CD4-positive, alpha-beta T cell treated with Interleukin-1 beta for 1 hour (primary cell): ENCODE data around the gene COBL.

Experiments
- DNase-seq, 2 donors: peaks; one replicate each; pipeline ENCODE4 v3.0.0-alpha.2; 2020 to 2022

COBL gene

DNA sequence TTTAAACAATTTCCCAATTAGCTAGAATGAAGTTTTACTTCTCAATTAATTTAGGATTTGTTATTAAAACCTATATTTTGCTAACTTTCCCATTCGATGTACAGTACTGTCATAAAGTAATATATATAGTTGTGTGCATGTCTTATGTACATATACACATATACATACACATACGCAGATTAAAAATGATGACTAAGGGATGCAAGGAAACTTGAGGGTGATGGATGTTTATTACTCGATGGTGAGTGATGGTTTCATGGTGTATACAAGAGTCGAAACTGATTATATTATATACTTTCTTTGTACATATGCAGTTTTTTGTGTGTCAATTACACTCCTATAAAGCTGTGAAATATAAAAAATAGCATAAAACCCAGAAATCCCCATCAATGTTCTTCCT is 248.2 kb downstream of the COBL start:
- no peak for DNase-seq

DNA sequence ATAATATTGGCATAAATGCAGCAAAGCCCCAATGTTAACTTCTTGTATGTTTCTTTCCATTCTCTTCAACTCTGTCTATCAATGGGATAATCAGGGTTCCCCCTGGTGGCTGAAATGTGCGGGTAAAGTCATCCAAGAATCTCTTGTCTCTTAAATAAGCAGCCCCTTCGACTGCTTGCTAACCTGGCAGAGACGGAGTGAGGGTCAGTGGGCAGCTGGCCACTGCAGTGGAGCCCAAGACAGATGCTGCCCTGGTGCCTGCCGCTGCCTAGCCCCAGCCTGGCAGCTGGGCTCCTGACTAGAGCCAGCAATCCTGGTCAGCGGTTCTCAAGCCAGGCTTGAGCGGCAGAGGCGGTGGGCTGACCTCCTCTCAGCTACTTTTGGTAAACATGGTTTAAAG is 248.9 kb downstream of the COBL start:
- DNase-seq, result peak; percentile 15 to 34

DNA sequence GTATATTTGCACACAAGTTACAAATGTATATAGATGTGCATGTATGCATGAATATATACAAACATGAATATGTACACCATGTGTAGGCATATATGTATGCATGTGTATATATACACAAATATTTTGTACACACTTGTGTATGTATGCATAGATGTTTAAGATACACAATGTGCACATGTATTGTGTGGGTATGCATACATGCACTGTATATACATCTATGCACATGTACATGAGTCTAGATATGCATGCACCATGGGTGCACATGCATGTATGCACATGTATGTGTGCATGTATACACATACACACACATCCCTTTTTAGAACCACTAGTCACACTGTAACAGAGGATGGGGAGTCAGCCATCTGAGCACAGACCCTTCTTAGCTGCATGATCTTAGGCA is 249.4 kb downstream of the COBL start:
- DNase-seq, result no peak

DNA sequence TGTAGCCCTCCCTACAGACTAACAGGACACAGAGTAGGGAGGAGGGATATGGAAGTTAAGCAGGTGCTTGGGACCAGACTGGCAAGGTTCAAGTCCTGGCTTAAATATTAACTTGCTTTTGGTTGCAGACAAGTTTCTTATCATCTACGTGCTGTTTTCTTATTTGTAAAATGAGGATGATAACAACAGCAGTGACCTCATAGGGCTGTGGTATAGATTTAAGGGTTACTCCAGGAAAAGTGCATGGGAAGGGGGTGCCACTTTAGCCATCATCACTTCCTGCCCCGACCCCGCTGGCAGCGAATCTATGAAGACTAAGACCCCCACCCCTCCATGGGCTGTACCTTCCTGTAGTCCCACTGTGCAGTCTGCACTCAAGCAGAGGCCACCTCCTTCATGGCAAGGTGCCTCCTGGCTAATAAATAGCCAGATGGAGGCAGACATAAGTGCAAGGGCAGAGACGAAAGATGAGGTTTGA is 250.2 kb downstream of the COBL start:
- no peak for DNase-seq

DNA sequence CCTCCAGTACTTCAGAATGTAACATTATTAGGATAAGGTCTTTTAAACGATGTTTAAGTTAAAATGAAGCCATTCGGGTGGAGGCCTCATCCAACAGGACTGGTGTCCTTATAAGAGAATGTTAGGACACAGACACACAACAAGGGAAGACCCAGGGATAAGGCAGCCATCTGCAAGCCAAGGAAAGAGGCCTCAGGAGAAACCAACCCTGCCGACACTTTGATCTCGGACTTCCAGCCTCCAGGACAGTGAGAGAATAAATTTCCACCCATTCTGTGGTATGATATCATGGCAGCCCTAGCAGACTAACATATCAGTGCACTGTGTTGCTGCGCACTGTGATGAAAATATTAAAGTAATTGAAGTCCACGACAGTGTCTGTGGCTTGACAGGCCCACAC is 250.8 kb downstream of the COBL start:
- no peak for DNase-seq

DNA sequence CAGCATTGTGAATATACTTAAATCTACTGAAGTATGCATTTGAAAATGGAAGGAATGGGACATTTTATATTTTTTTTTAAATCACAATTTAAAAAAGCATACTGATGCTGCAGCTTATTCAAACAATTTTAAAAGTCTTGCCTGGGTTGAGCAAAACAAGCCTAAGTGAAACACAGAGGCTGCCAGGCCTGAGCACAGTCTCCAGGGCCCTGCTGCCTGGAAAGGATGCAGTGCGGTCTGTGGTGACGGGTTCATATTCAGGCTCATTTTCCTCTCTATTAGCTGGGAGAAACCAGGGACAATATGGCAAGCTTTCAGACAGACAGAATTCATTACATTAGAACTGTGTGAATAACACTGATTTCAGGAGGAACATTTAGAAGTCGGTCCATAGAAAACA is 251.9 kb downstream of the COBL start:
- DNase-seq, result no peak

DNA sequence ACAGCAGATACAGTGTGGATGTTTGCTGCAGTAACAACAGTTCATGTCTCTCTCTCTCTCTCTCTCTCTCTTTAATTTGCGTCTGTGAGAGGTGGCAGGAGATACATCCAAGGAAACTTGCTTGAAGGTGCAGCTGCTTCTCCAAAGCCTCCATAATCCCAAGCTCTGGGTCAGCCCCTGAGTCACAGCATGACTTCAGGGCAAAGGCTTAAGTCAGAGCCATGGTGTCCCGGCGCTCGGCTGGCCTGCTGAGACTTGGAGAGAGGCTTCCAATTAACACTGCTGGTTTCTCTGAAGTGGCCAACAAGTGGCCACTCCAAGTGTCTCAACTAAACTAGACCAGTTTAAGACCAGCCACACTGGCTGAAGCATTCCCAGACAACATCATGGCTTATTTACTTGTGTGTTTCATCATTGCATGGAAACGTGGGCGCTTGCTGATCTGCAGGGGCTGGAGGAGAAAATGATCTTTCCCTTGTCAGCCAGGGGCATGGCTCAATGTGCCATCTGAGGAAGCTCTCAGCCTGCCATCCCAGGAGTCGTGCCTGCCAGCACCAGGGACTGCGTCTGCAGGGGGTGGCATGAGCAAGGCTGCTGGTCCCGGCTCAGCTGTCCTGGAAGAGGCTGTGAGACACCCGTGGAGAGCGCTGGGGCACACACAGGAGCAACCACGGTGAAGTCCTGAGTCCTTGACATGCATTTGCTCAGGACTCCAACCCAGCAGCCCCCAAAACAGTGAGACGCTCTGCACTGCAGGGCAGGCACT is 254.2 kb downstream of the COBL start:
- DNase-seq, result no peak

DNA sequence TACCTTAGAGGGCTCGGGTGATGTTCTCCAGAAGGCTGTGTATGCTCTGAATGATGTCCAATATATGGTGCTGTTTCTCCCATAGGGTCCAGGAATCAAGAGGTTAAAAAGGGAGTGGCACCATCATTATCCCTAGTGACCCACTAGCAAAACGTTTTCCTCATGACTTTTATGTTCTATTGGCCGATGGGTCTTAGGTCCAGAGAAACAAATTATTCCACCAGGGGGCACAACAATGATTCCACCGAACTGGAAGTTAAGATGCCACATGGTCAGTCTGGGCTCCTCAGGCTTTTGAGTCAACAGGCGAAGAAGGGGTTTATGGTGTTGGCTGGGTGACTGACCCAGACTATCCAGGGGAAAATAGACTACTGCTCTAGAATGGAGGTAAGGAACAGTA is 256.1 kb downstream of the COBL start:
- no peak for DNase-seq

DNA sequence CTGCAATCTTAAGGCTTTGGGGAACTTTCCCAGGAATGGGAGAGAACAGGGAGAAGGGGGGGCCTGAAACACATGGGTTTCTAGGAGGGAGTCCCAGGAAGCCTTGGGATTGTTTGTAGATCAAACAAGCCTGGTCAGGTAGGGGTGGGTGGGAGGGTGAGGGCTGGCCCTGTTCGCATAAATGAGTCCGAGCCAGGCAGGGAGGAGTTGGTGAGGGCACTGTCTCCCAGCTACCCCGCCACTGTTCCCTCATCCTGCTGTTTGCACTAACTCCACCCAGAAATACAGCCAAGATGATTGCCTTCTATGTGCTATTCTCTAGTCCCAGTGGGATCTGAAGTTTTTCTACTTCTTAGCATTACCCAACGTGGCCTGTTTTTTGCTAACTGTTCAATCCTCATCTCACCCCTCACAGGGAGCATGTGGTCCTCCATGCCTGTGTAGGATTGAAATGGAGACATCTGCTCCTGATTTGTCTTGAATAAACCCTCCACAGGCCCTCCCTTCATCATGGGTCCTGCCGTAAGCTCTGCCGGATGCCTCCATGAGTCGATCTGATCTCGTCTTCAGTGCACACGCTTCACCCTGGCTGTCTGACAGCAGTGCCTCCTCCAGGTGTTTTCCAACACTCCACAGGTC is 257.0 kb downstream of the COBL start:
- no peak for DNase-seq

DNA sequence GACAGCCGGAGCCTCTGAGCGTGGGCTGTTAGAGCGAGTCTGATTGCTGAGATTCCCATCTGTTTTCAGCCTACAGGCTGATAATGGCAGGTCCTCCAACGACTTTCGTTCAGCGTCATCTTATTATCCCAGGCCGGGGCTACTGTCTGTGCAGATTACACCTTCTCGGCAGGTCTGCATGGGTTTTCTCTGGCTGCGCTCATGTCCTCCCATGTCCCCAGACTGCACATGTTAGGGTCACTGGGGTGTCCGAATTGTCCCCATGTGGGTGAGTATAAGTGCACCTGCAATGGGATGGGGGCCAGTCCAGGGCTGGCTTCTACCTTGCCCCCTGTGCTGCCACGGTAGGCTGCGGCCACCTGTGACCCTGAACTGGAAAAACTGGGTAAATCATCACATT is 257.8 kb downstream of the COBL start:
- no peak for DNase-seq

DNA sequence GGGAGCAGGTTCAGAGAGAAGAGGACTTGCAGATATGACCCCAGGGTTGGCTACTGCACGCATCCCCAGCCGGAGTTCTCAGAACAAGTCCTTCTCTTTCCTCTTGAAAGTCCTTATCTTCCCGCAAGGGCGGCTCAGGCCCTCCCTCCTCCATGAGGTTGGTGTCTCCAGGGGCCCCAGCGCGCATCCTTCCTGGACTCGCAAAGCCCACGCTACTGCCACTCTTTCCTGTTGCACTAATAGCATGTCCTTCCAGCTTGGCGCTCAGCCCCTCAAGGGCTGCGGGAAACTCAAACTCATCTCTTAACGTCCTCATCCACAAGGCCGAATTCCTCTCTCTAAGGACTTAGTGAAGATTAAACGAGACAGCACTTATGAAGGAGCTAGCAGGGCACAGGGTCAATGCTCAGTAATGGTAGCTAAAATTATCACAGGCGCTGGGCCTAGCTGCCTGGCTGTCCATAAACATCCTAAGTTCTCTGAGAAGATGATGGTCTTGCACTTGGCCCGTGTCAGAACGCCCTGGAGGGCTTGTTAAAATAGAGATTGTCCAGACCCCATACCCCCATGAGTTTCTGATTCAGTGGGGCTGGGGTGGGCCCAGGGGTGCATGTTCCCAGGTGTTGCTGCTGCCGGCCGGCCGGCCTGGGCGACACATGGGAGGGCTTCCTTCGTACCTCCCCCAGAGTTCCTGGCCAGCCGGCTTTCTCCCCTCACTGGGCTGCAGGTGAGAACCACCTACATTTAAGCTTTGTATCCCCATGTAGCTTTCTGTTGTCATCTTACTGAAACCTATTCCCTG is 261.4 kb downstream of the COBL start:
- DNase-seq, result no peak

DNA sequence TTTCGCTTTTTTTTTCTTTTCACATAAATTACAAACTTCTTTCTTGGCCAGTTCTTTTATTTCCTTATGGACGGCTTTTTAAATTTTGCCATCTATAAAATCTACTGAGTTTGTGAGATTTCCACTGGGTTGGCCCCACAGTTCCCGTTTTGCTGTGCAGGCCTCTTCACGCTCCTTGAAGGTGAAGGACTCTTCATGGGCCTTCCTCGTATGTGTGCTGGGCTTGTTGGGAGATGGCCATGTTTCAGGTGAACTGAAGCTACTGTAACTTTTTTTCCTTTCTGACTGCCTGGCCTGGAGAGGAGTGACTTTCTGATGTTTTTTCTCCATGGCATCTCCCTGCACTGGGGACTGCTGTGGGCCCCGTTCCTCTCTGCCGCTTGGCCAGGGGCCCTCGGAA is 262.4 kb downstream of the COBL start:
- DNase-seq, result no peak

DNA sequence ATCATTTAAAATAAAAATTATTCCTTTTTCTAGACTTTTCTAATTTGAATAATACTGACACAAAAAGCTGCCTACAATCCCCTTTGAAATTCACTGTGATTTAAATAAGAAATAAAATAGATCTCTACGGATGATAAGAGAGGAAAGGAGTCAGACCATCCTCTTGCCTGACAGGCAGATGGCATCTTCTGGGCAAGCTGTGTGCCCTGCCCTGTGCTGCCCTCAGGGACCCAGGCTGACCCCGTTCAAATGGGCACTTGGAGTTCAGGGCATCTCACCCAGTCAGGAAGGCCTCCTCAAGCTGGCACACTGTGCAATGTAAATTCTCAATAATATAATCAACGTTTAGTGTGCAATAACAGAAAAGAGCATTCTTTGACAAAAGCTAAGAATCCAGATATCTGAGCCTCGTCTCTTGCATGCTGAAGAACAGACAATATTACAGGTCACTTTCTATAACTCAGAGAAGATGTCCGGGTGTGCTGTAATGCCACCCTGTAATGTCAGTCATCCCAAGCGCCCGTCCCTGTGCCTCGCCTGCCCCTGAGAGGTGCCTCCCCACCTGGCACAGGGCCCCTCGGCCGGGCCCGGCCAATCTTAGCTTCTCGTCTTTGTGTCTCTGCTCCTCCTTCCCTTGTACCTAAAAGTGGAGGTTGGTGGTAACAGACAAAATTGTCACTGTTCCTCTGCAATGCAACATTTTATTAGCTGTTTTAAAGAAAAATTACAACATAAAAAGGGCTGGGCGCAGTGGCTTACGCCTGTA is 263.3 kb downstream of the COBL start:
- DNase-seq, result no peak

DNA sequence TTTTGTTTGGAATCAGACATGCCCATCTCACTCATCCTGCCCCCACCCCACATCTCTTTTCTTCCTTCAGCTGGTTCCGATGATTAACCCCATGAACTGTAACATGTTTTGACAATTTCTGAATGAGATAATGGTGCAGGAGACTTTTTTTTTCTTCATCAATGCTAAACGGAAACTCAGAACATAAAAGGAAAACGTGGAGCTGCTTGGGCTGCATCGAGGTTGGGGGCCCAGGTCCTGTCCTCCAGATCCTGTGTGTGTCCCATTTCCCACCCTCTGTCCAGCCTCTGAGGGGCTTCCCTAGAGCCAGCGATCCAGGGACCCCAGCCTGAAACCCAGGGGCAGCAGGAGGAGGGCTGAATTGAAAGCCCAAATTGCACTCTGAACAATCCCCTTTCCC is 270.1 kb downstream of the COBL start:
- DNase-seq, result no peak

DNA sequence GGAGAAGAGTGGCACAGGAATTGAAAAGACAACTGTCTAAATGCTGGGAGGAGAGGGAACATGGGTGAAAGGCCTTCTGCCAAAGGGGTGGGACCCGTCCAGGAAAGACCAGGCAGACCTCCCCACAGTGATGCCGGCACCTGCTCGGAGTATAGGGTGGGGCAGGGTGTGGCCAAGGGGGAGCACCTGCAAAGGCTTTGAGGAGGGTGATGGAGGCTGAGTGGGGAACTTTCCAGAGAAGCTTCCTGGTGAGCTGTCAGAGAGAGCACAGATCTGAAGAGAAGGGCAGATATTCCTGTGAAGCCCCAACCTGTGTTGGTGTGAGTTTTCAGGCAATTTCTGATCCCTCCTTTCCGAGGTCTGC is 270.5 kb downstream of the COBL start:
- no peak for DNase-seq

DNA sequence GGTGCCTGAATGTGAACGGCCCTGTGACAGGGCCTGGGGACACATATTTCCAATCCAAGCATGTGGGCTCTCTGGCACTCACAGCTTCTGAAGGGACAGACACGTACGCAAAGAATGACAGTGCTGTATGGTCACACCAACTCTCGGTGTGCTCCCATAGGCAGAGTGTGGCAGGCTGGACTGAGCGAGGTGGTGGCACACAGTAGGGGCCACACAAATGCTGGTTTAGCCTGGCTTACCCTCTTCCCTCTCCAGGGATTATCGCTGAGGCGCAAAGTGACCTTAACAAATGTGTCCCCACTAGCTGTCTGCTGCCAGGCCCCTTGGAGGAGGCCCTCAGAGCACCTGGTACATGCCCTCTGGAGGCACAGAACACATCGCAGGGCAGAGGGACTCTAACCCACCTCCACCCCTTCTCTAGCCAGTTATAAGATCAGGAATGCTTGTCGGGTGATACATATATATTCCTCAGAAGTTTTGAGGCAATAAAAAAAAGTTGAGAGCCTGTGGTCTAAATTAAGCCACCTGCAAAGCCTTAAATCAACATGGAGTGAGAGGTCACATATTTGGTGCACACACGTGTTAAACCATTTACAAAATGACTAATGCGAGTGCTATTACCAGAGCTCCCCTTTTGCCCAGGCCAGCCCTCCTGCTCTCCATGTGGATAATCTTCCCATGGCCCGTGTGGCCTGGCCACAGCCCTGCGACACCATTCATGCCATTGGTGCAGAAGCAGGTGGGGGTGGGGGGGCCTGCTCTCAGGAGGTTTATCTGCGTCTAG is 271.1 kb downstream of the COBL start:
- no peak for DNase-seq

DNA sequence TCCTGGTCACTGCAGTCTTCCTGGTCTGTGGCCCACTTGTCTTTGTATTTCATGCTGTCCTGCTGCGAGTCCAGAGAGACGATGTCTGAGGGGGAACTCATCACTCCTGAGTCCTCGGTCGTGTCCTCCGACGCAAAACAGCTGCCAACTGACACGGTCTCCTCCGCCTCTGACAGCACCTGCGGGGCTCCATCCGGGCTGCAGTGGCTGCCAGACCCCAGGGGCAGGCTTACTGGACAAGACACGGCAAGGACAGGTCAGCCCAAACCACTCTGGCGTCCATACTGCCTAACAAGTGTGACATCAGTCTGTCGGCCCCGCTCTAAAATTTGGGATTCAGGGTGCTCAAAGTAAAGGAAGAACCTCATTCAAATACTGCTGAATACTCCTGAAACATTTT is 273.1 kb downstream of the COBL start:
- DNase-seq, result no peak

DNA sequence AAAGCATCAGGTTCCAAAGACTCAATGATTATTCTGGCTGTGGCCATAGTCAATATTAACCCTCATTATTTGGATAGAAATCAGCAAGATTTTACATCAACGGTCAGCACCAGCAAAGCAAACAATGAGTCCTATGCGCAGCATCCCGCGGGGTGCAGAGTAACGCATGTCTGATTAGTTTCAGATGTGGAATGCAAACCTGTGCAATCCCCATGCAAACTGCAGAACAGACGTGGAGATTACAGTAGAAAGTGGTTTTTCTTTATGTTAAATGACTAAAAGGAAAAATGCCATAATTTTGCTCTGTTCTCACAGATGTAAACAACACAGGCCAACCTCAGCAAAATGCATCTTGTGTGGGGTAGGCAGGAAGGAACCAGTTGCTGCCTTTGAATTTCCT is 275.8 kb downstream of the COBL start:
- no peak for DNase-seq

DNA sequence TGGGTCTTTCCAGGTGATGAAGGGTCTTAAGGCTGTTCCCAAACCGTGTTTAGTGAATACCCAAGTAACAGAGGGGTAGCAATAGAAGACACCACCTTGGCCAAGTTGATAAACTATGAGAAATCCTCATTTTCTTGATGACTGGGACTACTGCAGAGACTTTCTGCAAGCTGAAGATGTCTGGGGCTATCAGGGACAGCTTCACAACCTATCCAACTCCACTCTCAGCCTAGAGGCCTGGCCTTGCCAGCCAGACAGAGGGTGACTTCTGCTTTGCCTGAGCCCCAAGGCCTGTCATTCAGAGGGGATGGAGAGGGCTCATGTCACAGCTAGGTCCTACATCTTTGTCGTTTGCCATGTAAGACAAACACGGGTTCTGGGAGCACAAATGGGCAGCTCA is 278.0 kb downstream of the COBL start:
- no peak for DNase-seq

DNA sequence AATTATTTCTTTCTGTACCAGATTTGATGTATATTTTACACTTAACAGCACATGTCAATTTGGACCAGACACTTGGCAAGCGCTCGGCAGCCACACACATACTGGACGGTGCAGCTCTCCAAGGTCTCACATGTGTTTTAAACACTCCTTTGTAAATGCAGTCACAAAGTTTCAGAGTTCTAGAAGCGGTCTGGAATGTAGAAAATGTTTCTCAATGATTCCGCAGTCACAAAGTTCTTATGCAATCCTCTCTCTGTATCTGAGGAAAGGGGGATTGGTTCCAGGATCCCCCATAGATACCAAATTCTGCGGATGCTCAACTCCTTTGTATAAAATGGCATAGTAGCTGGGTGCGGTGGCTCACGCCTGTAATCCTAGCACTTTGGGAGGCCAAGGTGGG is 280.9 kb downstream of the COBL start:
- no peak for DNase-seq

DNA sequence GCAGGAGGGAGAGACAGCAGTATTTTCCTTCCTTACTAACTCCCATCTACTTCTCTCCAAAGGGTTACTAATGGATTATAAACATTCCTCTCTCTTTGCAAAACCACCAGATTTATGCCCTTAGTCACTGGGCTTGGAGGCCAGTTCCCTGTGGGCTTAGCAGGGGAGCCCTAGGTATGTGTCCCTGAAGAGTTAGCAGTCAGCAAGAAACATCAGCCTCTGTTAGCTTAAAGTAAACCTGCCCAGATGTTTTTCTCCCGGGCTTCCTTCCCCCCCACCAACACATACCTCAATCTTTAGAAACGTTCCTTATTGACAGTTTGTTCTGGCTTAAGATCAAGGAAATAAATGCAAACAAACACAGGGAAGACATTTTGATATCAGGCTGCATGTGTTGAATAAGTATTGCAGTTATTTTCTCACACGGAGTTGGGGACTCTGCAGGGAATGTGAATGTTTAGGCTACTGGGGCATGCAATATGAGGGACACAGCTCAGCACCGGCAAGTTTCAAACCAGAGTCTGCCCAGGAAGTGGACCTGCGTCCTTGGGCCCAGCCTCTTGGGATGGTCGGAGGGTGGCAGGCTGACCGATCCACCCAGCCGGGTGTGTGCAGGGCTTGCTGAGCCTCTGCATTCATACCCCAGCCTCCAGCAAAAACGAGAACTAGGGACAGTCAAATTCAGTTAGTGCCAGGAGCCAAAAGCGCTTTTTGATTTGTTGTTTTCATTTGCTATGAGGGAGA is 281.9 kb downstream of the COBL start:
- no peak for DNase-seq
